ENCODE data around the gene IPO5. TPM values are rescaled to one million over a fixed set of nuclear protein-coding genes. Genes with fewer than 3 reads are reported as not detected.
A peak's percentile ranks its signal among the peaks of the same experiment; 100 is the strongest.
"Not testable (repeated sequence)": the region's sequence is repeated elsewhere in the genome, so short reads cannot be mapped to it uniquely, and the experiment has no call there.

IPO5 gene
- total RNA-seq, 1 donor from 2014 or later: 113 TPM

DNA sequence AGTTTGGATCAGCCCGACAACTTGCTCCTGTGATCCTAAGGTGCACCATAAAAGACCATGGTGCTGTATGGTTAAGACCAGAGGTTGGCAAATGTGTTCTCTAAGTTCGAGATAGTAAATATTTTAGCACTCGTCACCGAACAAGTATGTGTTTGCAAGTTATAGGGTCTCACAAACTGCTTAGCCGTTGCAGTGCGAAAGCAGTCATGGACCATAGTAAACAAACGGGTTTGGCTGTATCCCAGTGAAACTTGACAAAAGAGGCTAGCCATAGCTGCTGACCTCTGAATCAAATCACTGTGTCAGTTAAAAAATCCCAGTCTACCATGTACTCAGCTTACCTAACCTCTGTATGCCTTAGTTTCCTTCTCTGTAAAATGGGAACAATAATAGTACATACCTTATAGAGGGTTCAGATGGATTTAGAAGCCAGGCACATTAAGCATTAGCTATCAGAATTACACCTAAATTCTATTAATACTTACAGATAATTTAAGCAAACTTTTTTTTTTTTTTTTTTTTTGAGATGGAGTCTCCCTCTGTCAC lies 72.1 kb downstream of the IPO5 start:
- intact Hi-C loops (cut with micrococcal nuclease): no loop called here

DNA sequence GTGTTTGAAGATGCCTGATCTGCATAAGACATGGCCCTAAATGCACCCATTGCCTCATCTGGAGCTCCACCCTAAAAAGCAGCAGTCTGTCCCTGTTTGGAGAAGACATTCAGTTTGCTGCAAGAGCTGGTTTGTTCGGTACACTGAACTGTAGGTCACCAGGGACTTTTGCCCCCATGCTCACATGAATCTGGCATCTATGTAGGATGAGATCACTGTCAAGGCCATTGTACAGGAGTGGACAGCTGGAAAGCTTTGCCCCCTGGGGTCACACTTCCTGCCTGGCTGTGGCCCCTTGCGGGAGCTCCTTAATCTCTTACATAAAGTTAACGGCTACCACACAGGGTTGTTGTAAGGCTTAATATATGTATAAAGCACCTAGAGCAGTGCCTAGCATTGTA lies 73.0 kb downstream of the IPO5 start:
- peaks cover 9% of the 10 kb centered on the region for H3K36me3 ChIP-seq
- intact Hi-C loops (cut with micrococcal nuclease): no loop called here
- TF ChIP-seq, protein P1, sequence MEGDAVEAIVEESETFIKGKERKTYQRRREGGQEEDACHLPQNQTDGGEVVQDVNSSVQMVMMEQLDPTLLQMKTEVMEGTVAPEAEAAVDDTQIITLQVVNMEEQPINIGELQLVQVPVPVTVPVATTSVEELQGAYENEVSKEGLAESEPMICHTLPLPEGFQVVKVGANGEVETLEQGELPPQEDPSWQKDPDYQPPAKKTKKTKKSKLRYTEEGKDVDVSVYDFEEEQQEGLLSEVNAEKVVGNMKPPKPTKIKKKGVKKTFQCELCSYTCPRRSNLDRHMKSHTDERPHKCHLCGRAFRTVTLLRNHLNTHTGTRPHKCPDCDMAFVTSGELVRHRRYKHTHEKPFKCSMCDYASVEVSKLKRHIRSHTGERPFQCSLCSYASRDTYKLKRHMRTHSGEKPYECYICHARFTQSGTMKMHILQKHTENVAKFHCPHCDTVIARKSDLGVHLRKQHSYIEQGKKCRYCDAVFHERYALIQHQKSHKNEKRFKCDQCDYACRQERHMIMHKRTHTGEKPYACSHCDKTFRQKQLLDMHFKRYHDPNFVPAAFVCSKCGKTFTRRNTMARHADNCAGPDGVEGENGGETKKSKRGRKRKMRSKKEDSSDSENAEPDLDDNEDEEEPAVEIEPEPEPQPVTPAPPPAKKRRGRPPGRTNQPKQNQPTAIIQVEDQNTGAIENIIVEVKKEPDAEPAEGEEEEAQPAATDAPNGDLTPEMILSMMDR (IDR thresholded peaks at IDR 0.05; ENCODE audit: borderline replicate concordance): no peak

More for the DNA sequence above, 72.1 kb downstream of the IPO5 start:
- Histone ChIP-seq H3K9me3 (replicated peaks) (no peaks in the 10 kb centered on the region), H3K4me3 (no peak overlapping the region), H3K4me1 (peaks cover 26% of the 10 kb centered on the region), H3K27ac (replicated peaks) (no peak overlapping the region), H3K27me3 (ENCODE audit: low read depth) (no peaks in the 10 kb centered on the region), H3K36me3 (peaks cover 18% of the 10 kb centered on the region)
- DNase-seq: no peak
- TF ChIP-seq, protein P1 (IDR thresholded peaks at IDR 0.05; ENCODE audit: borderline replicate concordance): no peak

DNA sequence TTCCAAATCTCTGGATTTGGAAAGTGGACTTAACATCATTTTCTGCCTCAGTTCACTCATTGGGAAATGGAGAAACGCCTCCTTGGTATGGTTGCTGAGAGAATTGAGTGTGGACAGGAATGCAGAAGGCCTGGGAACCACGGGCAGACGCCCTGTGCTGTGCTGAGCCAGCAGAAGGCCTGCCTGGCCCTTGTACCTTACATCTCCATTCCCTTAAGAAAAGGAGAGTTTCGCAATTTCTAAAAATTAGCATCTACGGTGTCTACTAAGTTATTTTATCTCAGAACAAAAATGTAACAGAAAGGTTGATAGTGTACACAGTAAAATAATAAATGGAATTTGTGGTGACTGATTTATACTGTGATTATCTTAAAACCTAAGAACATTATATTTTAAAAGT lies 78.7 kb downstream of the IPO5 start:
- H3K27me3 ChIP-seq (ENCODE audit: low read depth): peaks cover 11% of the 10 kb centered on the region
- H3K36me3 ChIP-seq: no peaks in the 10 kb centered on the region
- H3K4me3 ChIP-seq: no peak overlapping the region
- H3K9me3 ChIP-seq (replicated peaks): no peaks in the 10 kb centered on the region
- TF ChIP-seq, protein P1 (IDR thresholded peaks at IDR 0.05; ENCODE audit: borderline replicate concordance): no peak
- no peak for DNase-seq
- intact Hi-C loops (cut with micrococcal nuclease): no loop called here
- no peaks in the 10 kb centered on the region for H3K4me1 ChIP-seq
- H3K27ac ChIP-seq (replicated peaks): no peak overlapping the region

More for the DNA sequence above, 73.0 kb downstream of the IPO5 start:
- no peaks in the 10 kb centered on the region for H3K27me3 ChIP-seq (ENCODE audit: low read depth)
- DNase-seq: no peak
- H3K4me1 ChIP-seq: peaks cover 26% of the 10 kb centered on the region
- no peak overlapping the region for H3K4me3 ChIP-seq
- no peaks in the 10 kb centered on the region for H3K9me3 ChIP-seq (replicated peaks)
- no peak overlapping the region for H3K27ac ChIP-seq (replicated peaks)

DNA sequence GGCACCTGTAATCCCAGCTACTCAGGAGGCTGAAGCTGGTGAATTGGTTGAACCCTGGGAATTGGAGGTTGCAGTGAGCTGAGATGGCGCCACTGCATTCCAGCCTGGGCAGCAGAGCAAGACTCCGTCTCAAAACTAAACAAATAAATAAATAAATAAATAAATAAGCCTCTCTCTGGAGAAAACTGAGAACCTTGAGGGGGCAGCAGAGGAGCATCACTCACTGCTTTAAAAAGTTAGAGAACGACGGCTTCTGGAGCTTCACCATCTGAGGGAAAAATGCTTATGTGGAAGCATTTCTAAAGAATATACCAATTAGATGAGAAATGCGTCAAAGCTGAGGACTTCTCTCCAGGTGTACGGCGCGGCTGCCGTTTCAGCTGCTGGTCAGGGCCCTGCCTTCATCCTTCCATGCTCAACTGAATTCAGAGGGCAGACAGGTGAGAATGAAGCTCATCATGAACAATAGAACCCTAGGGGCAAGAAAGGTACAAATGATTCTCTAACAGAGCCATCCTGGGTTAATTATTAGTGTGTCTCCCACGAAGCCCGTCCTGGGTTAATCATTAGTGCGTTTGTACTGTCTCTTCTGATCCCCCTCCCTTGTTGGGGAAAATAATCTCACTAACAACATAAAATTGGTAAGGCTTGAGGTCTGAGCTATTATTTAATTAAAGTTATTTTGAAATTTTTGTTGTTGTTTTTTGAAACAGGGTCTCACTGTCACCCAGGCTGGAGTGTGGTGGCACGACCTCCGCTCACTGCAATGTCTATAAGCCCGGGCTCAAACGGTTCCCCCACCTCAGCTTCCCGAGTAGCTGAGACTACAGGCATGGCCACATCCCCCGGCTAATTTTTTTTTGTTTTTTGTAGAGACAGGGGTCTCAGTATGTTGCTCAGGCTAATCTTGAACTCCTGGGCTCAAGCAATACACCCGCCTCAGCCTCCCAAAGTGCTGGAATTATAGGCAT lies 80.1 kb downstream of the IPO5 start:
- no peaks in the 10 kb centered on the region for H3K36me3 ChIP-seq
- no peaks in the 10 kb centered on the region for H3K4me1 ChIP-seq
- DNase-seq: no peak
- TF ChIP-seq, protein P1 (IDR thresholded peaks at IDR 0.05; ENCODE audit: borderline replicate concordance): peak; percentile 56
- H3K27ac ChIP-seq (replicated peaks): no peak overlapping the region
- no peak overlapping the region for H3K4me3 ChIP-seq
- H3K9me3 ChIP-seq (replicated peaks): no peaks in the 10 kb centered on the region
- peaks cover 11% of the 10 kb centered on the region for H3K27me3 ChIP-seq (ENCODE audit: low read depth)
- intact Hi-C loops (cut with micrococcal nuclease): no loop called here

DNA sequence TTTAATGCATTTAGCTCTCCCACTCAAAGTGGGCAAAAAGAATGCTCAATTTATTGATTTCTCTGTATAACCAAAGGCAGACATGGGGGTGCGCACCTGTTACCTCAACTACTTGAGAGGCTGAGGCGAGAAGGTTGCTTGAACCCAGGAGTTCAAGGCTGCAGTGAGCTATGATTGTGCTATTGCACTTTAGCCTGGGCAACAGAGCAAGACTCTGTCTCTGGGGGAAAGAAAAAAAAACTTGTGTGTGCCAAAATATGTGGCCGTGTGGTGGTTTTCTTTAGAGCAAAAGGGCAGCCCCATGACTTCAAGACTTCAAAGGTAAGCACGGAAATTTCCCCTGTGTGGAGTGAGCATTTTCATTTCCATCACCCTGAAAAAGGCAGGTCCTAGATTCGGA lies 81.9 kb downstream of the IPO5 start:
- no peak for DNase-seq
- H3K36me3 ChIP-seq: no peaks in the 10 kb centered on the region
- peaks cover 11% of the 10 kb centered on the region for H3K27me3 ChIP-seq (ENCODE audit: low read depth)
- no peaks in the 10 kb centered on the region for H3K9me3 ChIP-seq (replicated peaks)
- intact Hi-C loops (cut with micrococcal nuclease): no loop called here
- H3K4me3 ChIP-seq: no peak overlapping the region
- no peak overlapping the region for H3K27ac ChIP-seq (replicated peaks)
- TF ChIP-seq, protein P1 (IDR thresholded peaks at IDR 0.05; ENCODE audit: borderline replicate concordance): no peak
- H3K4me1 ChIP-seq: no peaks in the 10 kb centered on the region

DNA sequence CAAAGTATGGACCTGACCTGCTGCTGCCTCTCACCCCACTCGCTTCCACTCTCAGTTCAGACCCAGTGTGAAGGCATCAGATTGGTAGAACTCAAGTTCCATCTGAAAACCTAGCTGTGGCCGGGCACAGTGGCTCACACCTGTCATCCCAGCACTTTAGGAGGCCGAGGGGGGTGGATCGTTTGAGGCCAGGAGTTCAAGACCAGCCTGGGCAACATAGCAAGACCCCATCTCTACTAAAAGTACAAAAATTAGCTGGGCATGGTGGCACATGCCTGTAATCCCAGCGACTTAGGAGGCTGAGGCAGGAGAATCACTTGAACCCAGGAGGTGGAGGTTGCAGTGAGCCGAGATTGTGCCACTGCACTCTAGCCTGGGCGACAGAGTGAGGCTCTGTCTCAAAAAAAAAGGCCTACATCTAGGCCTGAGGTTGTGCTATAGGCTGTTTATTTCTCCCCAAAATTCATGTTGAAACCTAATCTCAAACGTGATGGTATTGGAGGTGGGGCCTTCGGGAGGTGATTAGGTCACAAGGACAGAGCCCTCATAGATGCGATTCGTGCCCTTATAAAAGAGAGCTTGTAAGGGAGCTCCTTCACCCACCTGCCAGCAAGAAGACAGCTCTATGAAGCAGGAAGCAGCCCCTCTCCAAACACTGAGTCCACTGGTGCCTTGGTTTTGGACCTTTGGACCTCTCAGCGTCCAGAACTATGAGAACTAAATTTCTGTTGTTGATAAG lies 83.3 kb downstream of the IPO5 start:
- H3K9me3 ChIP-seq (replicated peaks); H3K4me1 ChIP-seq; DNase-seq; intact Hi-C loops (cut with micrococcal nuclease); H3K4me3 ChIP-seq; H3K27ac ChIP-seq (replicated peaks); H3K36me3 ChIP-seq: not testable (repeated sequence)
- H3K27me3 ChIP-seq (ENCODE audit: low read depth): peaks cover 11% of the 10 kb centered on the region

Data from left ventricle myocardium inferior (tissue), 1 donor.